Measurements from ENCODE around the gene LZTS2.

GRCh38 chr10:101002456-101002855 is 2.8 kb downstream of the LZTS2 start:
- no peak for TF ChIP-seq NFRKB (IDR thresholded peaks at IDR 0.05)
- no peak for TF ChIP-seq LEF1 (IDR thresholded peaks at IDR 0.05; ENCODE audit: borderline replicate concordance)
- no peak for TF ChIP-seq TARDBP (IDR thresholded peaks at IDR 0.05)
- TF ChIP-seq SUZ12 (IDR thresholded peaks at IDR 0.05) = no peak
- TF ChIP-seq CTBP1 (IDR thresholded peaks at IDR 0.05; ENCODE audit: borderline replicate concordance) = no peak
- TF ChIP-seq L3MBTL2 (conservative IDR thresholded peaks at IDR 0.05) = no peak
- no peak for TF ChIP-seq ARNT (IDR thresholded peaks at IDR 0.05)
- no peak for TF ChIP-seq SP1 (IDR thresholded peaks at IDR 0.05)
- no peak for TF ChIP-seq PKNOX1 (IDR thresholded peaks at IDR 0.05)
- no peak for TF ChIP-seq FOXK2 (IDR thresholded peaks at IDR 0.05)
- TF ChIP-seq FOXM1 (IDR thresholded peaks at IDR 0.05; ENCODE audit: borderline replicate concordance) = no peak

All from HEK293T (cell line).